NOMO-1 (cell line): ENCODE measurements around the gene WDR7.
"Not testable (repeated sequence)": the region's sequence is repeated elsewhere in the genome, so short reads cannot be mapped to it uniquely, and the experiment has no call there.

Experiments
- DNase-seq, 2 experiments: peaks; one replicate each; lab custom pipeline; 2025; ENCODE audit not compliant: unreplicated experiment in 2 of 2; lab: John Stamatoyannopoulos, UW

Gene WDR7

GRCh38 chr18:56652802-56653201, 1.6 kb downstream of the WDR7 start:
- DNase-seq: peak; percentile 22 to 39

- not testable (repeated sequence) for DNase-seq
Observed at GRCh38 chr18:56654280-56654679, 3.1 kb downstream of the WDR7 start.

GRCh38 chr18:56658261-56658660, 7.1 kb downstream of the WDR7 start:
- no peak for DNase-seq

- DNase-seq: no peak
Observed at GRCh38 chr18:56659111-56659510, 8.0 kb downstream of the WDR7 start.

- DNase-seq: no peak
Observed at GRCh38 chr18:56660655-56661054, 9.5 kb downstream of the WDR7 start.

GRCh38 chr18:56661360-56662062, 10.4 kb downstream of the WDR7 start:
- DNase-seq: no peak

- DNase-seq: no peak
Observed at GRCh38 chr18:56662063-56662408, 10.9 kb downstream of the WDR7 start.

GRCh38 chr18:56662502-56662901, 11.3 kb downstream of the WDR7 start:
- no peak for DNase-seq

GRCh38 chr18:56662902-56663301, 11.7 kb downstream of the WDR7 start:
- no peak for DNase-seq

GRCh38 chr18:56672391-56672790, 21.2 kb downstream of the WDR7 start:
- DNase-seq: no peak

GRCh38 chr18:56672981-56673380, 21.8 kb downstream of the WDR7 start:
- DNase-seq: no peak

GRCh38 chr18:56676639-56677038, 25.5 kb downstream of the WDR7 start:
- DNase-seq: no peak

GRCh38 chr18:56678836-56679565, 27.8 kb downstream of the WDR7 start:
- no peak for DNase-seq

- no peak for DNase-seq
Observed at GRCh38 chr18:56684277-56684676, 33.1 kb downstream of the WDR7 start.

- DNase-seq: no peak
Observed at GRCh38 chr18:56691530-56691929, 40.4 kb downstream of the WDR7 start.

- no peak for DNase-seq
Observed at GRCh38 chr18:56696966-56697365, 45.8 kb downstream of the WDR7 start.

- DNase-seq: peak; percentile 4 to 30
Observed at GRCh38 chr18:56702946-56703345, 51.8 kb downstream of the WDR7 start.

- DNase-seq: peak; percentile 7 to 83
Observed at GRCh38 chr18:56709463-56709862, 58.3 kb downstream of the WDR7 start.

GRCh38 chr18:56711708-56712445, 60.7 kb downstream of the WDR7 start:
- no peak for DNase-seq

- no peak for DNase-seq
Observed at GRCh38 chr18:56712761-56713160, 61.6 kb downstream of the WDR7 start.

- no peak for DNase-seq
Observed at GRCh38 chr18:56715121-56715520, 64.0 kb downstream of the WDR7 start.

GRCh38 chr18:56716692-56717146, 65.6 kb downstream of the WDR7 start:
- no peak for DNase-seq
